HG02884 (cell line): ENCODE measurements around the gene CARS2.
"Not testable (repeated sequence)": the region's sequence is repeated elsewhere in the genome, so short reads cannot be mapped to it uniquely, and the experiment has no call there.

ENCODE experiments used
- ATAC-seq: cut with Tn5 transposase; IDR thresholded peaks from one replicate; pipeline ENCODE4 v1.9.1; 2021; ENCODE audit warnings: mild to moderate bottlenecking, moderate library complexity; ENCODE audit not compliant: unreplicated experiment

CARS2 gene

GRCh38 chr13:110624766-110625756, 80.9 kb downstream of the CARS2 start:
- no peak for ATAC-seq

GRCh38 chr13:110620596-110620995, 85.3 kb downstream of the CARS2 start:
- no peak for ATAC-seq

GRCh38 chr13:110618780-110619179, 87.1 kb downstream of the CARS2 start:
- ATAC-seq, result no peak

GRCh38 chr13:110618167-110618566, 87.7 kb downstream of the CARS2 start:
- no peak for ATAC-seq

GRCh38 chr13:110617321-110618072, 88.4 kb downstream of the CARS2 start:
- no peak for ATAC-seq

GRCh38 chr13:110616103-110617101, 89.5 kb downstream of the CARS2 start:
- ATAC-seq, result peak; percentile 48

GRCh38 chr13:110615322-110616102, 90.4 kb downstream of the CARS2 start, which contains the start of gene NAXD:
Gene NAXD, plus strand, starts transcription at chr13:110615545. Its CDS starts 57 bp downstream, at chr13:110615602.
- peak; percentile 78 for ATAC-seq

- ATAC-seq, result no peak
Observed at GRCh38 chr13:110615005-110615321, 91.0 kb downstream of the CARS2 start.

- ATAC-seq, result no peak
Observed at GRCh38 chr13:110610955-110611595, 94.8 kb downstream of the CARS2 start.

GRCh38 chr13:110607675-110608224, 98.2 kb downstream of the CARS2 start:
- no peak for ATAC-seq

GRCh38 chr13:110606281-110606680, 99.6 kb downstream of the CARS2 start:
- not testable (repeated sequence) for ATAC-seq

- ATAC-seq, result no peak
Observed at GRCh38 chr13:110605132-110605531, 100.8 kb downstream of the CARS2 start.

GRCh38 chr13:110600980-110601379, 104.9 kb downstream of the CARS2 start:
- ATAC-seq, result no peak

GRCh38 chr13:110600261-110600819, 105.6 kb downstream of the CARS2 start:
- ATAC-seq, result no peak

- no peak for ATAC-seq
Observed at GRCh38 chr13:110597041-110597689, 108.8 kb downstream of the CARS2 start.

GRCh38 chr13:110593430-110594130, 112.3 kb downstream of the CARS2 start:
- peak; percentile 94 for ATAC-seq

GRCh38 chr13:110592665-110593064, 113.3 kb downstream of the CARS2 start:
- ATAC-seq, result no peak
